Lower leg skin (tissue), 3 donors: ENCODE results near the gene CREBL2.

Experiments
- CTCF ChIP-seq, 3 donors: fragments of 450-650 bp; IDR thresholded peaks; one replicate each; pipeline ENCODE4 v1.5.1; 2016; ENCODE audit warnings: antibody characterized with exemption in 3 of 3, mild to moderate bottlenecking in 3 of 3, moderate library complexity in 2 of 3
- POLR2A ChIP-seq, 2 donors: fragments of 450-650 bp; IDR thresholded peaks; one replicate each; pipeline ENCODE4 v1.6.1; 2016 to 2017; ENCODE audit warnings: antibody characterized with exemption in 2 of 2, mild to moderate bottlenecking in 1 of 2, moderate library complexity in 1 of 2

- no peak for TF ChIP-seq CTCF (IDR thresholded peaks at IDR 0.05)
- no peak for TF ChIP-seq POLR2A (IDR thresholded peaks at IDR 0.05)
Measured at GRCh38 chr12:12562016-12562483, 49.6 kb upstream of the CREBL2 start.
